ENCODE data around the gene ELL. TPM values are rescaled to one million over a fixed set of nuclear protein-coding genes. Genes with fewer than 3 reads are reported as not detected.
A peak's percentile ranks its signal among the peaks of the same experiment; 100 is the strongest.

ELL gene
- total and polyA plus RNA-seq, 3 donors from 2014 or later: 48.0 to 76.1 (median 75.8) TPM

- DNase-seq: no peak
- Histone ChIP-seq H3K27ac (peak overlapping the region; percentile 68 to 82), H3K36me3 (ENCODE audit: low read depth, missing control alignments) (no peaks in the 10 kb centered on the region), H3K9me3 (no peaks in the 10 kb centered on the region), H3K4me3 (peak overlapping the region; percentile 39 to 47), H3K4me1 (peaks cover 37% of the 10 kb centered on the region), H3K27me3 (no peaks in the 10 kb centered on the region)
- TF ChIP-seq, protein P1, sequence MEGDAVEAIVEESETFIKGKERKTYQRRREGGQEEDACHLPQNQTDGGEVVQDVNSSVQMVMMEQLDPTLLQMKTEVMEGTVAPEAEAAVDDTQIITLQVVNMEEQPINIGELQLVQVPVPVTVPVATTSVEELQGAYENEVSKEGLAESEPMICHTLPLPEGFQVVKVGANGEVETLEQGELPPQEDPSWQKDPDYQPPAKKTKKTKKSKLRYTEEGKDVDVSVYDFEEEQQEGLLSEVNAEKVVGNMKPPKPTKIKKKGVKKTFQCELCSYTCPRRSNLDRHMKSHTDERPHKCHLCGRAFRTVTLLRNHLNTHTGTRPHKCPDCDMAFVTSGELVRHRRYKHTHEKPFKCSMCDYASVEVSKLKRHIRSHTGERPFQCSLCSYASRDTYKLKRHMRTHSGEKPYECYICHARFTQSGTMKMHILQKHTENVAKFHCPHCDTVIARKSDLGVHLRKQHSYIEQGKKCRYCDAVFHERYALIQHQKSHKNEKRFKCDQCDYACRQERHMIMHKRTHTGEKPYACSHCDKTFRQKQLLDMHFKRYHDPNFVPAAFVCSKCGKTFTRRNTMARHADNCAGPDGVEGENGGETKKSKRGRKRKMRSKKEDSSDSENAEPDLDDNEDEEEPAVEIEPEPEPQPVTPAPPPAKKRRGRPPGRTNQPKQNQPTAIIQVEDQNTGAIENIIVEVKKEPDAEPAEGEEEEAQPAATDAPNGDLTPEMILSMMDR (IDR thresholded peaks at IDR 0.05): no peak
- no peak for TF ChIP-seq POLR2A (IDR thresholded peaks at IDR 0.05)
- 0 to 16% methylated on average over 3 to 33 of the region's 59 CpGs for WGBS, 2 donors
- intact Hi-C loops (cut with DNase I; ENCODE audit: low total_unique reads): no loop called here
Observed at GRCh38 chr19:18433015-18433691, 88.7 kb downstream of the ELL start.

DNA sequence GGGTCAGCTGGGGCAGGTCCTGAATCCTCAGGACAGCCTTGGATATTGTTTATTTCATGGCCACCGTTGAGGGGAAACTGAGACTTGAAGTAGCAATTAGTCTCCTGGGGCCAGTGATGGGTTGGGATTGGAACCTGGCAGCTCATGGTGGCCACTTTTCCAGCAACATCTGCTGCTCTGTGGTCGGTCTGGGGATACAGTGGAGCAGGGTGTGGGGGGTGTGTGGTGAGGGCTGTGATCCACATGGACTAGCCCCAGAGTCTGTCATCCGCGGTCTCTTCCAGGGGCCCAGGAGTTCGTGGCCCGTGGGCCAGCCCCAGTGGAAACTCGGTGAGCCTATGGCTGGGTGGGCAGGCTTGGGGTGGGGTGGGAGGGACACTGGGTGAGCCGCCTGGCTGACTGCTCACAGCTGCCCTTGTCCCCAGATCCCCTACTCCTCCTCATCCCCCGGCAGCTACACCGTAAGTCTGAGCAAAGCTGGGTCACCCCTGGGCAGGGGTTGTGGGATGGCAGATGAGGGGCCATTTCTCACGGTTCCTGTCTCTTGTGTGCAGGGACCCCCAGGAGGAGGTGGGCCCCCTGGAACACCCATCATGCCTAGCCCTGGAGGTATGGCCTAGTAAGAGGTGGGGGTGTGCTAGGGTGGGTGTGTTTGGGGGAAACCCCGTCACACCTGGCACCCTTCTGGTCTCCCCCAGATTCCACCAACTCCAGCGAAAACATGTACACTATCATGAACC is 89.4 kb downstream of the ELL start:
- WGBS, 2 donors: 25 to 64% methylated on average over 4 to 13 of the region's 13 CpGs
- H3K36me3 ChIP-seq (ENCODE audit: low read depth, missing control alignments): no peaks in the 10 kb centered on the region
- peak overlapping the region; percentile 68 to 82 for H3K27ac ChIP-seq
- H3K27me3 ChIP-seq: no peaks in the 10 kb centered on the region
- no peak overlapping the region for H3K4me3 ChIP-seq
- TF ChIP-seq POLR2A (IDR thresholded peaks at IDR 0.05): no peak
- TF ChIP-seq, protein P1 (IDR thresholded peaks at IDR 0.05): no peak
- no peaks in the 10 kb centered on the region for H3K9me3 ChIP-seq
- H3K4me1 ChIP-seq: peaks cover 44% of the 10 kb centered on the region
- no peak for DNase-seq
- intact Hi-C loops (cut with DNase I; ENCODE audit: low total_unique reads): no loop called here

GRCh38 chr19:18431351-18432197 is 90.3 kb downstream of the ELL start:
- DNase-seq: no peak

DNA sequence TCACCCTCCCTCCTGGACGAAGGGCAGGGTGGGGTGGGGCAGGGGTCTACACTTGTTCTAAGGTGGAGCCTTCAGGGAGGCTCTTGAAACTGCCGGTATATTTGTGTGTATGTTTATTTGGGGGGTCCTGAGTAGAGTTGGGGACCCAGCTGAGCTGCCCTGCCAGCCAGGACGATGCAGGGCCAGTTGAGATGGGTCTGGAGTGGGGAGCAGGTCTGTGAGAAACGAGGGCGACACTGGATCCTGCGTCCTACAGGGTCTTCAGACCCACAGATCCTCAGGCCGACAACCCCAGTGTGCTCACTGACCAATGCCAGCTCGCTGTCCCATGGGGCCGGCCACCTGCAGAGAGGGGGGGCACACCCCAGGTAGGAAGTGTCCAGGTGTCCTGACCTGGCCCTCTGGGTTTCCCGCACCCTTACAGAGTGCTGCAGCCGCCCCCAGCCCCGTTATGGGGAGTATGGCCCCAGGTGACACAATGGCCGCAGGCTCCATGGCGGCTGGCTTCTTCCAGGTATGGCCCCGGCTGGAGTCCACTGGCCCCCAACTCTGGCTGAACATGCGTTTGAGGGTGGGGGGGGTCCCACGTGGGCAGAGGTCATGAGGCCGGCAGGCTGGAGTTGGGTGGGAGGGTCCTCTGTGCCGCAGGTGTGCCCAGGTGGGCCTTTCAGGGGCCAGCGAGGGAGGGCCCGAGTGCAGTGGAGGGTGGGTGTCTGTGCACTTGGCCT is 91.3 kb downstream of the ELL start:
- 84 to 100% methylated on average over 4 to 21 of the region's 21 CpGs for WGBS, 2 donors
- H3K4me3 ChIP-seq: no peak overlapping the region
- intact Hi-C loops (cut with DNase I; ENCODE audit: low total_unique reads): no loop called here
- H3K4me1 ChIP-seq: peaks cover 62% of the 10 kb centered on the region
- no peak overlapping the region for H3K27ac ChIP-seq
- no peak for DNase-seq
- H3K36me3 ChIP-seq (ENCODE audit: low read depth, missing control alignments): no peaks in the 10 kb centered on the region
- H3K9me3 ChIP-seq: no peaks in the 10 kb centered on the region
- no peaks in the 10 kb centered on the region for H3K27me3 ChIP-seq
- TF ChIP-seq, protein P1 (IDR thresholded peaks at IDR 0.05): no peak
- TF ChIP-seq POLR2A (IDR thresholded peaks at IDR 0.05): no peak

More at GRCh38 chr19:18431351-18432197, 90.3 kb downstream of the ELL start:
- Histone ChIP-seq H3K9me3 (no peaks in the 10 kb centered on the region), H3K4me1 (peaks cover 52% of the 10 kb centered on the region), H3K27me3 (no peaks in the 10 kb centered on the region), H3K36me3 (ENCODE audit: low read depth, missing control alignments) (no peaks in the 10 kb centered on the region), H3K27ac (no peak overlapping the region), H3K4me3 (no peak overlapping the region)
- 61 to 78% methylated on average over 3 to 26 of the region's 34 CpGs for WGBS, 2 donors
- TF ChIP-seq, protein P1 (IDR thresholded peaks at IDR 0.05): no peak
- TF ChIP-seq POLR2A (IDR thresholded peaks at IDR 0.05): no peak
- intact Hi-C loops (cut with DNase I; ENCODE audit: low total_unique reads): no loop called here

Data from testis (tissue), 3 donors.